Erythroblast (primary cell): ENCODE results near the gene IGLL1.

ENCODE experiments used
- GATA1 ChIP-seq: IDR thresholded peaks from 2 replicates; pipeline ENCODE4 v1.6.1; 2011; ENCODE audit warnings: low read depth, mild to moderate bottlenecking, control low read depth, low read length, moderate library complexity
- POLR2A ChIP-seq: IDR thresholded peaks from 2 replicates; pipeline ENCODE4 v1.6.1; 2011; ENCODE audit warnings: mild to moderate bottlenecking, low read length

- TF ChIP-seq POLR2A = no peak
- no peak for TF ChIP-seq GATA1
Observed at GRCh38 chr22:23591201-23591791, 11.2 kb upstream of the IGLL1 start.
